ENCODE results near the gene FOXK1.
"Not testable (repeated sequence)": the region's sequence is repeated elsewhere in the genome, so short reads cannot be mapped to it uniquely, and the experiment has no call there.

FOXK1 gene

DNA sequence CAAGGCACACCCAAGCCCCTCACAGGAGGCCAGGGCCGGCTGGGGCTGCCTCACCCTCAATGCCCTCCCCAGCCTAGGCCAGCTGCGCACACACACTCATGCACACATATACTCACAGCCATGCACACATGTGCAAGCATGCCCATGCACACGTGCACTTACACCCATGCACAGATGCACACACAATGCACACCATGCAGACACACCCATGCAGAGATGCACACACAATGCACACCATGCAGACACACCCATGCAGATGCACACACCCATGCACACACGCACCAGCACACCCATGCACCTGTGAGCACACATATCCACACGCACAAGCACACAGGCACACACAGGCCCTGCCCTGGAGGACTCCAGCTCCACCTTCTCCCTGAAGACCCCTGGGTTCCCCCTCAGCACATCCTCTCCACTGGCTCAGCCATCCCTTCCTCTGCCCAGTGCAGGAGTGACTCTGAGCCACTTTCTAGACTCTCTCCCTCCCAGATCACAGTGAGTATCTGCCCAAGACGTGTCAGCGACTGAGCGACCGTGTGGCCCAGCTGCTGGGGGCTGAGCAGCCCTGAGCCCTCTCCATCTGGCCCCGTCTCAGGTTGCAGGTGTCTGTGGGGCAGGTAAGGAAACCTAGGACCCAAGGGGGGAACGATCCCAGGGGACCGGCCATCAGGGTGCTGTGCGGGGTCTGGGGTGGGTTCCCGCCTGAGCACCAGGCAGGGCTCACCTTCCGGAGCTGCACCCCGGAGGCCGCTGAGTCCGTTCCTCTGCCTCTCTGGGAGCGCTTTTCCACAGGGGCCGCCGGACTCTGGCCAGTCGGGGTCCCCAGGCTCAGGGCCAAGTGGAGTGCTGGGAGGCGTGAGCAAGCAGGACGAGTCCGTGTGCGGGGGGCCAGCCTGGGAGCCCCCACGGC is 119.1 kb downstream of the FOXK1 start:
- DNase-seq (ENCODE audit: low read depth in 2 of 2): no peak

DNA sequence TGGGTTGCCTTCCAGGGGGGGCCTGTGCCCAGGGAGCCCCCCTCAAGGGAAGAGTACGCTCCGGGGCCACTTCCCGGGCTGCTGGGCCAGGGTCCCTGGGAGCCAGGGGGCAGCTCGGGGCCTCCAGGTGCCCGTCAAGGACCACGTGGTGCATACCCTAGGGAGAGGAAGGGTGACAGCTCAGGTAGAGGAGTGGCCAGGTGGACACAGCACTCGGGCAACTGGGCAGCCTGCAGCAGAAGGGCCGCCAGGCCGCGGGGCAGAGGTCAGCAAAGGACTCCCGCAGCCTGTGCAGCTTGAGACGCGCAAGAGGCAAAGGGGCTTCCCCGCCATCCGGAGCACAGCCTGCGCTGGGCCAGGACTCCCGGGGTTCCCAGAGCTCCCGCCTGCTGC is 119.7 kb downstream of the FOXK1 start:
- DNase-seq (ENCODE audit: low read depth in 2 of 2): no peak

DNA sequence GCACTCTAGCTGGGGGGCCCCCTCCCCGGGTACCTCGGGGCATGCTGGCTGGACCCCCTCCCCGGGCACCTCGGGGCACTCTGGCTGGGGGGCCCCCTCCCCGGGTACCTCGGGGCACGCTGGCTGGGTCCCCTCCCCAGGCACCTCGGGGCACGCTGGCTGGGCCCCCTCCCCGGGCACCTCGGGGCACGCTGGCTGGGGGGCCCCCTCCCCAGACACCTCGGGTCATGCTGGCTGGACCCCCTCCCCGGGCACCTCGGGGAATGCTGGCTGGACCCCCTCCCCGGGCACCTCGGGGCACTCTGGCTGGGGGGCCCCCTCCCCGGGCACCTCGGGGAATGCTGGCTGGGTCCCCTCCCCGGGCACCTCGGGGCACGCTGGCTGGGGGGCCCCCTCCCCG is 120.5 kb downstream of the FOXK1 start:
- not testable (repeated sequence) for DNase-seq (ENCODE audit: low read depth in 2 of 2)

DNA sequence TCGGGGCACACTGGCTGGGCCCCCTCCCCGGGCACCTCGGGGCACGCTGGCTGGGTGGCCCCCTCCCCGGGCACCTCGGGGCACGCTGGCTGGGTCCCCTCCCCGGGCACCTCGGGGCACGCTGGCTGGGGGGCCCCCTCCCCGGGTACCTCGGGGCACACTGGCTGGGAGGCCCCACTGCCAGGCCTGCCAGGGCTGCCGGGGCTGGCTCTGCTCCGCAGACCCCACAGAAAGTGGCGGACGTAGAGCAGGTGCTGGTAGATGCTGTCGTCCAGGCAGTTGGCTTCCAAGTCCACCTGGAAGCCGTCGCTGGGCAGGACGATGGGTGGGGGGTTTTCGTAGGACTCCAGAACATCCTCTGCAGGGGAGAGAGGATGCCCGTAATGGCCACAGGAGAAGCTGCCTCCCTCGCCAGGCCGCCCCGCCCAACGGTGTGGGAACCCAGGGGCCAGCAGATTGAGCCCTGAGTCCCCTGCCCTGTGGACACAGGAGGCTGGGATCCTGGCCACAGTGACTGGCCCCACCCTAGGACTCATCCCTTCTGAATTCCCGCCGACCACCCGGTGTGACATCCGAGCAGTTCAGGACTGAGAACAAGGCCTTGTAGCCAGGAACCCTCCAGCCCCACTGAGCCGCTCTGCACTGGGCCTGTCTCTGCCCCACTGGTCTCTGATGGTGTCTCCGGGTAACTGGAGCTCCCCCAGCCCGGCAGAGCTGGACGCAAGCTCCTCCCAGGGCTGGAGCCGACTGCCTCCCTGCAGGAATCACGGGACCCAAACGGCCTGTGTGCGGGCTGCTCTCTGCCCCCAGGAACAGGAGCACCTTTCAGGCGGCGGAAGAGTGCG is 121.5 kb downstream of the FOXK1 start:
- DNase-seq (ENCODE audit: low read depth in 2 of 2): no peak

DNA sequence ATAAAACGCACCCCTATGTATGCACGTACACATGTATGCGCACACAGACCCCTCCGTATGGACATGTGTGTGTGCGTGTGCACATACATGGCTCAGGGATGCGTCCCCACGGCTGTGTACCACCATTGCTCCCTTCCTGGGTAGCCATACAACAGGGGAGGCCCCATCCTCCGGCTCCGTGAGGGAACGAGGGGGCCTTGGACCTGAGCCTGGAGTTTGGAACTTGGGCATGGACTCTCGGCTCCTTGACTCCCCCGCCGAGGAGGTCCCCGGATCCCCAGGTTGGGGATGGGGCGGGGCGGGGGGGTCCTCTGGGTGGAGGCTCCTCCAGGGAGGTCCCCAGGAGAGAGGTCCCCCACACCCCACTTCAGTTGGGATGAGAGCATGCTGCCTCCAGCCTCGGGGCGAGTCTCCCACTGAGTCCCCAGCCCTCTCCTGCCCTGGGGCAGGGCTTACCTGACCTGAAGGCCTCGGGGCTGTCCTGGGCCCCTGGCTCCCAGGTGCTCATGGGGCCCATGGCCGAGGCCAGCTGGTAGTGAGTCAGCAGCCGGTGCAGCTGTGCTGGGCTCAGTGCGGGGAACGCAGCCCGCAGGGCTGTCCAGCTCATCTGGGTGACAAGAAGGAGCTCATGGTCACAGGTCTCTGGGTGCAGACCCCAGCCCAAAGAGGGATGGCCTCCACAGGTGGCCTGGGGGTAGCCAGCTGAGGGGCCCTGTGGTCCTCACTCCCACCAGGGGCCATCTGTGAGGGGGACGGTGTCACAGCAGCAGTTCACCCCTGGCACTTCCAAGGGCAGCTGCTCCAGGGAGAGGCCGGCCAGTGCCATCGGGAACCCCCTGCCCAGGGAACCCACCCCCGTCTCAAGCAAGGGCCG is 123.3 kb downstream of the FOXK1 start:
- no peak for DNase-seq (ENCODE audit: low read depth in 2 of 2)

DNA sequence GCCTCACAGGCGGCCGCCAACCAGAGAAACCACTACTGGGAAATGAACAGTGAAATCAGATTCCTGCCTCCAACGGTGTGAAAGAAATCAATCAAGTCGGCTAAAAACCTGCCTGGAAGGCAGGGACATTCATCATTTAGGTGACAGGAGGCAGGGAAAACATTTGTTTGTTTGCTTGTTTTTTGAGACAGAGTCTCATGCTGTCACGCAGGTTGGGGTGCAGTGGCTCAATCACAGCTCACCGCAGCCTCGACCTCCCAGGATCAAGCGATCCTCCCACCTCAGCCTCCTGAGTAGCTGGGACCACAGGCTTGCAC is 123.8 kb downstream of the FOXK1 start:
- DNase-seq (ENCODE audit: low read depth in 2 of 2): no peak

DNA sequence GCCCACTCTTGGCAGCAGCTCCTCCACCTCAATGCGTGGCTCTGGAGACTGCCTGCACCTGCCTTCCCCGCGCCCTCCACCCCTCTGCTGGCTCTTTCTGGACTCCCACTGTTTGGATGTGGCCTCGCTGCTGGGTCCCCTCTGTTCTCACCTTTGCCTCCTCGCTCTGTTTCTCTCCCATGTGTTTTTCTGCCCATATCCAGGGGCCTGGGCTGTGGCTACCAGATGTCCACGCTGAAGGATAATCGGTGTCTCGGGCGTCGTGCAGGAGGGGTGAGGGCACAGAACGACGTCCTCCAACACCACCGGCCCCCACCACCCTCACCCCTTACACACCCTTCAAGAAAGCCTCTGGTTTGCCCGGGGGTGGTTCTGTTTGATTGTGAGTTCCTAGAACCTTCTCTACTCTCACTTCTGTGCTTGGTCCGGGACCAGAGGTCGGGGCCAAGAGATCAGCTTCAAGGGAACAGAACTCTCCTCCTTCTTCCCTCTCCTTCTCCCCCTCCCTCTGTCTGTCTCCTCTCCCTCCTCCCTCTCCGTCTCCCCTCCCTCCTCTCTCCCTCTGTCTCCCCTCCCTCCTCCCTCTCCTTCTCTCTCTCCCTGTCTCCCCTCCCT is 125.0 kb downstream of the FOXK1 start:
- DNase-seq (ENCODE audit: low read depth in 2 of 2): no peak

DNA sequence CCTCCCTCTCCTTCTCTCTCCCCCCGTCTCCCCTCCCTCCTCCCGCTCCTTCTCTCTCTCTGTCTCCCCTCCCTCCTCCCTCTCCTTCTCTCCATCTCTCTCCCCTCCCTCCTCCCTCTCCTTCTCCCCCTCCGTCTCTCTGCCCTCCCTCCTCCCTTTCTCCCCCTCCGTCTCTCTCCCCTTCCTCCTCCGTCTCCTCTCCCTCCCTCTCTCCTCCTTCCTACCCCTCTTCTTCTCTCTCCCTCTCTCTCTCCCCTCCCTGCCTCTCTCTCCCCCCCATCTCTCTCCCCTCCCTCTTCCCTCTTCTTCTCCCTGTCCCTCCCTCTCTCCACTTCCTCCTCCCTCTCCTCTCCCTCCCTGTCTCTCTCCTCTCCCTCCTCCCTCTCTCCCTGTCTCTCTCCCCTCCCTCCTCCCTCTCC is 125.5 kb downstream of the FOXK1 start:
- DNase-seq (ENCODE audit: low read depth in 2 of 2): no peak

DNA sequence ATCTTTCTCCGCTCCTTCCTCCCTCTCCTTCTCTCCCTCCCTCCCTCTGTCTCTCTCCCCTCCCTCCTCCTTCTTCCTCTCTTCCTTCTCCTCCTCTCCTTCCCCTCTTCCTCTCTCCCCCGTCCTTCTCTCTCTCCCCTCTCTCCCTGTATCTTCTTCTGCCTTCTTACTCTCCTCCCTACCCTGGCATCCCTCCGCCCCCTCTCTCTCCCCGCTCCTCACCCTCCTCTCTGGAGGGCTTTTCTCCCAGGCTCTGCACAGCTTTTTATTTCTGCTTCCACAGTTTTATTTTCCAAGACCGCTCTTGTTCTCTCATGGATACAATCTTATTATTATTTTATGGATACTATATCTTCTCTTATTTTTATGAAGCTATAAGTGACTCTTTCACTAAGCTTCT is 125.9 kb downstream of the FOXK1 start:
- DNase-seq (ENCODE audit: low read depth in 2 of 2): no peak

DNA sequence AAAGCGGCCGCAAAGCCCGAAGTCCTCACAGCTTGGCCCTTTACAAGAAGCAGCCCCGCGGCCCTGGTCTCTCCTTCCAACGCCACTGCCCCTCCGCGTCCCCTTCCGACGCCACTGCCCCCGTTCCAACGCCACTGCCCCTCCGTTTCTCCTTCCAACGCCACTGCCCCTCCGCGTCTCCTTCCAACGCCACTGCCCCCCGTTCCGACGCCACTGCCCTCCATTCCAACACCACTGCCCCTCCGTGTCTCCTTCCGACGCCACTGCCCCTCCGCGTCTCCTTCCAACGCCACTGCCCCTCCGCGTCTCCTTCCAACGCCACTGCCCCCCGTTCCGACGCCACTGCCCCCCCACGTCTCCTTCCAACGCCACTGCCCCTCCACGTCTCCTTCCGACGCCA is 126.5 kb downstream of the FOXK1 start:
- DNase-seq (ENCODE audit: low read depth in 2 of 2): no peak

DNA sequence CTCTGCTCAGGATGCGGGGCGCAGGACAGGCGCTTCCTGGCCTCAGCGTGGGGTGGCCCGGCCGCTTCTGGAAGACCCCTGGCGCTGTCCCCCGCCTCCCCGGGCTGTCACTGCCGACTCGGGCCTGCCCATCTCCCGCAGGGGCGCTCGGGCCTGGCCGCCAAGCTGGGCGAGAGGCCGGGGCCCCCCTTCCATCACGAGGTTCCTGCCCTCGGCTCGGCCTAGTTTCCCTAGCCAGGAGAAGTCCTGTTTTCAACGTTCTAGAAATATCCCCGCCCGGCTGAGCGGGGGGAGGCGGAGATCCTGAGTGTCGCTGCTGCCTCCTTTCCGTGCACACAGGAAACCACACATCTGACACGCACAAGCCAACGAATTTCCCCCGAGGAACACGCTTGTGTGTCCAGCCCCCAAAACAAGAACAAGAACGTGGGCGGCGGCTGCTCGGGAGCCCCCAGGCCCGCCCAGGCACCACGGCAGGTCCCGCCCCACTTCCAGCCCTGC is 127.0 kb downstream of the FOXK1 start:
- DNase-seq (ENCODE audit: low read depth in 2 of 2): no peak

DNA sequence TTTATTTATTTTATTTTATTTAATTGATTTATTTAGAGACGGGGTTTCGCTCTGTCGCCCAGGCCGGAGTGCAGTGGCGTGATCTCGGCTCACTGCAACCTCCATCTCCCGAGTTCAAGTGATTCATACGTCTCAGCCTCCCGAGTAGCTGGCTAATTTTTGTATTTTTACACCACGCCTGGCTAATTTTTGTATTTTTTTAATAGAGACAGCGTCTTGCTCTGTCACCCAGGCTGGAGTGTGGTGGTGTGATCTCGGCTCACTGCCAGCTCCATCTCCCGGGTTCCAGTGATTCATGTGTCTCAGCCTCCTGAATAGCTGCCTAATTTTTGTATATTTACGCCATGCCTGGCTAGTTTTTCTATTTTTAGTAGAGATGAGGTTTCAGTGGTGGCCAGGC is 127.6 kb downstream of the FOXK1 start:
- DNase-seq (ENCODE audit: low read depth in 2 of 2): no peak

DNA sequence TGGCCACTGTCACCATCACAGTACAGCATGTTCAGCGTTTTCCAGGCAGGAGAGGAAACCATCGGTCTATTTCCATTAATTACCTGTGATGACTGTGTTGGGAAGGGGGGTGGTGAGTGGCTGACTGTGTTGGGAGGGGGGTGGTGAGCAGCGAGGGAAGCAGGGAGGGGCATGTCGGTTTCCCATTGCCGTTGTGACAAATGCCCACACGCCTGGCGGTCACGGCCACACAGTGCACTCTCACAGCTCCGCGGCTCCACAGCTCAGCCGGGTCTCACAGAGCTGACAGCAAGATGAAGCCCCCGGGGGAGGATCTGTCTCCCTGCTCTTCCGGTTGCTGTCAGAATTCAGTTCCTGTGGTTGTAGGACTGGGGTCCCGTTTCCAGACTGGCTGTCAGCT is 132.3 kb downstream of the FOXK1 start:
- no peak for DNase-seq (ENCODE audit: low read depth in 2 of 2)

DNA sequence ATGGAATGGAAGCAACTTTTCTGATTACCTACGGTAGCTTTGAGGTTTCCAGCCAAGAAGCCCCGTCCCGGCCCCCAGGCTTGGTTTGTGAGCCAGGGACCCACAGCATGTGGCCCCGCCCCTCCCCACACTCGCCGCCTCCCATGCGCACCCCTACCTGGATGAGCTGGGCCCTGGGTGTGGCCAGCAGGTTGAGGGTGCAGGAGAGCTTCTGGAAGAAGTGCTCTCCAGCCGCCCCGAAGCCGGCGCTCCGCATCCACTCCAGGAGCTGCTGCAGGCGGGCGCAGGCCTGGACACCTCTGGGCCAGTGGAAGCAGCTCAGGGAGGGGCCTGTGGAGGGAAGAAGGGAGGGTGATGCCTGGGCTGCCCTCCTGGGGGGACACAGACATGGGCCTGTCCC is 133.0 kb downstream of the FOXK1 start:
- no peak for DNase-seq (ENCODE audit: low read depth in 2 of 2)

DNA sequence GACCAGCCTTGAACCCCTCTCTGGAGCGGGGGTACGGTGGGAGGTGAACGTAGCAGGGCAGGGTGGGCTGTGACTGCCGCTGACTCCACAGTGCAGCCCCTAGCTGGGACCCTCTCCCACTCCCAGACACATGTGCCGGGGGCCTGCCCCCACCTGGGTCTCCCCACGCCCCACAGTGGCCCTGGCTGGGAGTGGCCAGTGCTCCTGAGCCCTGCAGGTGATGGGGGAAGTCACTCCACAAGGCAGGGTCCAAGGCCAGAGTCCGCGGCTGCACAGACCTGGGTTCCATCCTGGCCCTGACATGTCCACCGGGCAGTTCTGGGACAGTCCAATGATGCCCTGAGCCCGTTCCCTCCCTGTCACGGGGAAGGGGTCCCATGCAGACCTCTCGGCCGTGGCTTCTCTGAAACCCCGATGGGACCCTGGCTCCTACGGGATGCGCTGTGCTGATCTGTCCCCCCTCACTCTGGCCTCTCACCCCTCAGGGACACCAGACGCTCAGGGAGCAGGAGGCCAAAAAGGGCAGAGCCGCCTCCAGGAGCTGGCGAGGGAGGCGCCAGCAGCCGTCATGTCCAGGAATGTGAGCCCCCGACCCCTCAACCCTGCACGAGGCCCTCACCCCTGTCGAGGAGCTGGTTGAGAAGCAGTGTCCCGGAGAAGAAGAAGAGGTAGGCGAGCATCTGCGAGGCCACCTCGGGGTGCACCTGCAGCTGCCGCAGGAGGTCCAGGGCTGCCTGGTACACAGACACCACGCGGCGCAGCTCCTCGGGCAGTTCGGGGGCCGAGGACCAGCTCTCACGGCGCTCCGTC is 133.7 kb downstream of the FOXK1 start:
- no peak for DNase-seq (ENCODE audit: low read depth in 2 of 2)

DNA sequence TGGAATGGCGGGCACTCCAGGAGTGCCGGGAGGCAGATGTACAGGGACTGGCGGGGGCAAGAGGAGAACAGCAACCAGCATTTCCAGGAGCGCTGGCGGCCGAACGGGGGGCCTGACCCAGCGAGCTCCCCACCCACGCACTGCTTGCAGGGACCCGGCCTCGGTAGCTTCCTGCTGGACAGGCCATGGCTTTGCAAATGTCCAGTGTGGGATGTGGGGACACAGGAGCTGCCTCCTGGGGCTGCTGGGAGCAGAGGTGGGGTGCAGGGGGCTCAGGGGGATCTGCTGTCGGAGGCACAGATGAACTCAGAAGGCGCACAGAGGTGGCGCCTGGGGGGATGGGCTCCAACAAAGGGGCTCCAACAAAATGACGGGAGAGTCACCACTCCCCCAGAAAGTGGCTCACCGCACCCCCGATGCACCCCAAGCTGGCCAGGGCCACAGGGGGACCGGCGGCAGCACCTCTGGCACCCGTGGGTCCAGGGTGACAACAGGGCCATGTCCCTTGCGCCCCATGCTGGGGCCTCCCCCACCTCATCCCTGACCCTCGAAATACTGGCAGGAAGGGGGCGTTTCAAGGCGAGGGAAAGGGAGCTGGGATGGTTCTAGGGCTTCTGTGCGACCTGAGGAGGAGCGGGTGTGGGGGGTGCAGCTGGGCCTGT is 134.5 kb downstream of the FOXK1 start:
- no peak for DNase-seq (ENCODE audit: low read depth in 2 of 2)

DNA sequence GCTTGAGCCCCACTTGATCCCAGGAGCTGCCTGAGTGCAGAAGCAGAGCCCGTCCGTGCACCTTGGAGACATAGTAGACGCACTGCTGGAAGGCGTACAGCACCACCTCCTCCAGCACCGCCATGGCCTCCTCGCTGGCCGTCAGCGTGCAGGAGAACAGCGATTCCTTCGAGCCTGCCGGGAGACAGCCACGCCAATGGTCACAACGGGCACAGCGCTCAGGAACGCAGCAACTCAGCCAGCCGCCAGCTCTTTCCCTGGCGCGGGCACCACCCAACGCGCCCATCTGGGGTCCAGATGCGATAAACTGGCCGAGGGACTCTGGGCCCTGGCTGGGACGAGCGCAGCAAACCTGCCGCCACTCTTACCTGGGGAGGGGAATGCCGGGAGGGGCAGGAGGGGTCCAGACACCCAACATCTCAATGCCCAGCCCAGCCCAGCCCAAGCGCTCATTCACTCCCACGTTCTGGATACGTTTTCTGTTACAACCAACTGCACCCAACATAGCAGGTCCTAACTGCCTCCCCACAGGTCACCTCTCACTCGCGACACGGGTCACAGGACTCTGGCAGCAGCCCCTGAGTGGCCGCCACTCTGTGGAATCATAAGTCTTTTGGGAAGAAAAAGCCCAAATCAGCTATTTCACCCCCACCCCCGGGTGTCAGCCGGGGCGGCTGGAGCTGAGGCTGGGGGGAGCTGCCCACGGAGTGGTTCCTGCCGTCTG is 135.2 kb downstream of the FOXK1 start:
- DNase-seq (ENCODE audit: low read depth in 2 of 2): no peak

DNA sequence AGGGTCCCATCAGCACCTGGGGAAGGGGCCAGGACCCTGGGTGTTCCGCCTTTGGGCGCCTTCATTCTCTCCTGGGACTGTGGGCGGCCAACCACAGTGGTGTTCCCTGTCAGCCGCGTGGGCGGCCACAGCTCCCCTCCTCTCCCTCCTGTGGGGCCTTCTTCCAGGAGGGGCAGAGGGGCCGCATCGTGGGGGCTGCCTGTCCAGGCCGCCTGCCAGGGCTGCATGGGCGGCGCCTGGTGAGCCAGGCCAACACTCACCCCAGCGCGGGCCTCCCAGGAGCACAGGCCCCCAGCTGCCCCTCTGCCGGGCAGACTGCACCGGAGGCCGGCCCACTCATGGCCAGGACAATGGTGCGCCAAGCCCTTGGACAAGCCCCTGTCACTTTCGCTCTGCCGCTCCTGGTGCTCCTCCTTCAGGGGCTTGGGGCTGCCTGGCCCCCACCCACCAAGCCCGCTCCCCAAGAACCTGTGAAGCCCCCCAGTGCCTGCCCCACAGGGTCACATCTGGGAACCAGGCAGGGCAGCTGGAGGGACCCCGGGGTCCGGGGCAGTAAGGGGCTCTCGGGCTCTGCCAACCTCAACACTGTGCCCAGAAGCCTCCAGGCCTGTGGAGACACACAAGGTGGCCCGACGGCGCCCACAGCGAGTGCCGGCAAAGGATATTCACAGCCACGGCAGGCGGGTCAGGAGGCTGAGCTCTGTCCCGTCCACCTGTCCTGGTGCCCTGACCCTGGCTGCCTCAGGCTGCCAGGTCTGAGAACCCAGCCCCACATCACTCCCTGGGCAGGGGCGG is 136.1 kb downstream of the FOXK1 start:
- DNase-seq (ENCODE audit: low read depth in 2 of 2): no peak
